MCF 10A (cell line): Measurements from ENCODE around the gene LSM7. TPM values are rescaled to one million over a fixed set of nuclear protein-coding genes. Genes with fewer than 3 reads are reported as not detected.

ENCODE experiments used
- BruUV-seq: library from RNA; stranded (reverse); fragments of 400-500 nt; replicated peaks from 2 replicates; lab custom pipeline; 2021; lab: Mats Ljungman, UMichigan
- CTCF ChIA-PET: fragments of 300-600 bp; sonication (Branson Sonifier 250); formaldehyde crosslinking; extraction: SDS; loops from one replicate; lab custom pipeline; 2021; ENCODE audit warnings: antibody characterized with exemption, inconsistent platforms; lab: Yijun Ruan, JAX
- POLR2A ChIA-PET: fragments of 300-600, 350-650 bp; sonication (Branson Sonifier 250); formaldehyde crosslinking; extraction: SDS; loops from one replicate; lab custom pipeline; 2020; ENCODE audit warnings: antibody characterized with exemption, inconsistent platforms; lab: Yijun Ruan, JAX
- DNase-seq: peaks from one replicate; pipeline ENCODE4 v3.0.0-alpha.2; 2018; ENCODE audit not compliant: unreplicated experiment
- H3K27ac Mint-ChIP-seq: one replicate; pipeline ENCODE4 v1.8.0; 2022; ENCODE audit warnings: mild to moderate bottlenecking, low read depth, mixed read lengths; ENCODE audit not compliant: unreplicated experiment
- H3K27me3 Mint-ChIP-seq: one replicate; pipeline ENCODE4 v1.8.0; 2022; ENCODE audit warnings: mixed read lengths; ENCODE audit not compliant: insufficient read depth, unreplicated experiment
- H3K36me3 Mint-ChIP-seq: one replicate; pipeline ENCODE4 v1.8.0; 2022; ENCODE audit warnings: mild to moderate bottlenecking, moderate library complexity, mixed read lengths; ENCODE audit not compliant: insufficient read depth, unreplicated experiment
- H3K4me1 Mint-ChIP-seq: one replicate; pipeline ENCODE4 v1.8.0; 2022; ENCODE audit warnings: mixed read lengths; ENCODE audit not compliant: insufficient read depth, unreplicated experiment
- H3K4me3 Mint-ChIP-seq: one replicate; pipeline ENCODE4 v1.8.0; 2022; ENCODE audit warnings: mild to moderate bottlenecking, moderate library complexity, mixed read lengths; ENCODE audit not compliant: unreplicated experiment
- H3K9me3 Mint-ChIP-seq: one replicate; pipeline ENCODE4 v1.8.0; 2022; ENCODE audit warnings: mixed read lengths; ENCODE audit not compliant: unreplicated experiment
- CTCF ChIP-seq: fragments of 200-600 bp; IDR thresholded peaks from one replicate; pipeline ENCODE4 v1.8.0; 2022; ENCODE audit warnings: antibody characterized with exemption, mild to moderate bottlenecking; ENCODE audit not compliant: unreplicated experiment
- intact Hi-C: fragments of 100-400 bp; cut with micrococcal nuclease; formaldehyde crosslinking; loops from 2 replicates; pipeline ENCODE4 v1.14.1; 2022
- total RNA-seq: library from RNA; stranded (reverse); gene quantifications from 2 replicates; pipeline ENCODE4 v1.2.3, GENCODE V29; 2022

The LSM7 gene
- total RNA-seq, 1 experiment from 2014 or later = 135 TPM

DNA sequence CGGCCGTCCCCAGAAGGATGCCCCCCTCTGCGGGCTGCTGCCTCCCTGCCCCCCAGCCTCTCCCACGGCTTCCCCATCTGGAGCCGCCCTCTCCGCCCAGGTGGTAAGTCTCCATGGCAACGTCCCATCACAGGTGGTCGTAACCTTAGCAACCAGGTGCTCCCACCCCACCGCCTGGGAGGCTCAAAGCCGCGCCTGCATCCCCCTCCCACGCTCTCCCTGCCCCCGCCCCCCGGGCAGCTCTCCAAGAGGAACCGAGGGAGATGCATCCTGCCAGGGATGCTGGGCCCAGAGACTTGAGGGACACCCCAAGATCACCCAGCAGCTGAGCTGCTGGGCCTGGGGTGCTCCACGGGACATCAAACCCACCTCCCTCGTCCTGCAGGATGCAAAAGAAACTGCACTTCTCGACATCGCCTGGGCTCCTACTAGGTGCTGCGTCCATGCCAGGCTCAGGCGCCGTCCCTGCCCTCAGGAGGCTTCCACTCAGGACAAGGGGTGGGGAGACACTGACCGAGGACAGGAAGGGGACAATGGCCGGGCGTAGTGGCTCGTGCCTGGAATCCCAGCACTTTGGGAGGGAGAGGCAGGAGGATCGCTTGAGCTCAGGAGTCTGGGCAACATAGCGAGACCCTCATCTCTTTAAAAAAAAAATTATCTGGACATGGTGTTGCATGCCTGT lies 15.4 kb downstream of the LSM7 start:
- H3K9me3 Mint-ChIP-seq = peaks cover 15% of the 10 kb centered on the region
- intact Hi-C loops = no loop called here
- BruUV-seq = no TSS peak
- CTCF ChIA-PET = no interaction called here
- DNase-seq = no peak
- H3K27ac Mint-ChIP-seq = no peak overlapping the region
- POLR2A ChIA-PET = interaction anchor here (0.6 kb wide), 1 partner anchor 8 kb away, joined by 4 read pairs; no protein-coding TSS in a partner anchor
- H3K27me3 Mint-ChIP-seq = peaks cover 16% of the 10 kb centered on the region
- no peak for TF ChIP-seq CTCF
- H3K36me3 Mint-ChIP-seq = no peaks in the 10 kb centered on the region
- H3K4me3 Mint-ChIP-seq = no peak overlapping the region
- peaks cover 5% of the 10 kb centered on the region for H3K4me1 Mint-ChIP-seq

DNA sequence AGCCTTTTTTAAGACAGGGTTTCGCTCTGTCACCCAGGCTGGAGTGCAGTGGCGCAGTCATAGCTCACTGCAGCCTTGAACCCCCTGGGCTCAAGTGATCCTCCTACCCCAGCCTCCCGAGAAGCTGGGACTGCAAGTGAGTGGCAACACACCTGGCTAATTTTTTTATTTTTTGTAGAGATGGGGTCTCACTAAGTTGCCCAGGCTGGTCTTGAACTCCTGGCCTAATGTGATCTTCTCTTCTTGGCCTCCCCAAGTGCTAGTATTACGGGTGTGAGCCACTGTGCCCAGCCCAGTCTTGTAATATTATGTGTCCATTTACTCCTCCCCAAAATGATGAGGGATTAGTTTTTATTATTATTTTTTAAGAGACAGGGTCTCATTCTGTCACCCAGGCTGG lies 17.3 kb downstream of the LSM7 start:
- TF ChIP-seq CTCF = no peak
- Mint-ChIP-seq H3K4me3 (no peak overlapping the region), H3K9me3 (peaks cover 15% of the 10 kb centered on the region), H3K27me3 (peaks cover 16% of the 10 kb centered on the region), H3K4me1 (peaks cover 5% of the 10 kb centered on the region), H3K36me3 (no peaks in the 10 kb centered on the region), H3K27ac (no peak overlapping the region)
- POLR2A ChIA-PET = no interaction called here
- no peak for DNase-seq
- intact Hi-C loops = no loop called here
- CTCF ChIA-PET = interaction anchor here (1.2 kb wide), 1 partner anchor 39 kb away, joined by 3 read pairs; no protein-coding TSS in a partner anchor
- BruUV-seq = no TSS peak

DNA sequence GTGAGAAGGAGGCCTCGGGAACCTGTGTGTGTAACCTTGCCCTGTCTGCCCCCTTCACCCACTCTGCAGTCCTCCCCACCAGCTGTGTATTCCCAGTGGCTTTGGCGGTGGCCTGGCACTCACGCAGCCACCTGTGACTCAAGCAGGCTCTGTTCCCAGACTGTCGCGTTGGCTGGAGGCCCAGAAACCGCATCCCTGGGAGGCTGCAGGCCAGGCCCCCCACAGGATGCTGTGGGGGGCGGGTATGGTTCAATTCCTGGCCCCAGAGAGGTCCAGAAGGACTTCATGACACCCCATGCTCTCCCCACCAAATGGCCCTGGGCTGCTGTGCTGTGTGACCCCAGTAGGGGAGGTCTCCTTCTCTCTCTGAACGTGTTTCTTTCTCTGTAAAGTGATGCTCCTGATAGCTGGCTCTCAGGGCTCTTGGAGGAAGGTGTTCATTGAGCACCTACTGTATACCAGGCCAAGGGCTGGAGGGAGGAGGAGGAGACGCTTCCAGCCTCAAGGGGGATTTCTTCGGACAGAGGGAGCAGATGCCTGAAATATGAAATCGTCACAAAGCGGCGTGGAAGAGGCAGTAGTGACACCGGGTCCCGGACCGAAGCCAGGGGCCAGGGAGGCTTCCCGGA lies 18.5 kb downstream of the LSM7 start:
- Mint-ChIP-seq H3K4me3 (no peak overlapping the region), H3K27me3 (peaks cover 16% of the 10 kb centered on the region), H3K9me3 (peaks cover 7% of the 10 kb centered on the region), H3K36me3 (no peaks in the 10 kb centered on the region), H3K4me1 (peaks cover 5% of the 10 kb centered on the region), H3K27ac (no peak overlapping the region)
- CTCF ChIA-PET = interaction anchor here (0.6 kb wide), 2 partner anchors 94 to 472 kb away, joined by 3 read pairs; no protein-coding TSS in a partner anchor
- POLR2A ChIA-PET = no interaction called here
- intact Hi-C loops = no loop called here
- peak; percentile 56 for DNase-seq
- BruUV-seq = no TSS peak
- no peak for TF ChIP-seq CTCF

GRCh38 chr19:2308114-2308556 lies 20.3 kb downstream of the LSM7 start, which contains the start of gene LINGO3:
LINGO3 (minus strand) TSS chr19:2308154; CDS start chr19:2291776, 16,378 bp downstream.
- Mint-ChIP-seq H3K36me3 (no peaks in the 10 kb centered on the region), H3K27me3 (peaks cover 16% of the 10 kb centered on the region), H3K27ac (no peak within 1 kb of the TSS), H3K4me3 (no peak within 1 kb of the TSS), H3K4me1 (peaks cover 5% of the 10 kb centered on the region), H3K9me3 (no peaks in the 10 kb centered on the region)
- no TSS peak for BruUV-seq
- ChIA-PET POLR2A (no interaction called here), CTCF (no interaction called here)
- TF ChIP-seq CTCF = no peak
- DNase-seq = no peak
- intact Hi-C loops = no loop called here
